Measurements from ENCODE around the gene ADIPOR1.
"Not testable (repeated sequence)": the region's sequence is repeated elsewhere in the genome, so short reads cannot be mapped to it uniquely, and the experiment has no call there.

Gene ADIPOR1

GRCh38 chr1:202909494-202909893, 48.6 kb downstream of the ADIPOR1 start:
- TF ChIP-seq CTCF (conservative IDR thresholded peaks at IDR 0.05; ENCODE audit: low read depth, low read length): no peak
- no peak for DNase-seq (ENCODE audit: low read depth)
- H3K4me3 ChIP-seq (ENCODE audit: low read depth, low read length): no peak overlapping the region

GRCh38 chr1:202908998-202909397, 49.1 kb downstream of the ADIPOR1 start:
- no peak for TF ChIP-seq CTCF (conservative IDR thresholded peaks at IDR 0.05; ENCODE audit: low read depth, low read length)
- no peak for DNase-seq (ENCODE audit: low read depth)
- no peak overlapping the region for H3K4me3 ChIP-seq (ENCODE audit: low read depth, low read length)

GRCh38 chr1:202905331-202905730, 52.8 kb downstream of the ADIPOR1 start:
- DNase-seq (ENCODE audit: low read depth): no peak
- no peak overlapping the region for H3K4me3 ChIP-seq (ENCODE audit: low read depth, low read length)
- no peak for TF ChIP-seq CTCF (conservative IDR thresholded peaks at IDR 0.05; ENCODE audit: low read depth, low read length)

GRCh38 chr1:202903808-202904207, 54.3 kb downstream of the ADIPOR1 start:
- not testable (repeated sequence) for DNase-seq (ENCODE audit: low read depth); H3K4me3 ChIP-seq (ENCODE audit: low read depth, low read length)

- H3K4me3 ChIP-seq (ENCODE audit: low read depth, low read length): no peak overlapping the region
- no peak for TF ChIP-seq CTCF (conservative IDR thresholded peaks at IDR 0.05; ENCODE audit: low read depth, low read length)
These were observed 56.6 kb downstream of the ADIPOR1 start for GRCh38 chr1:202901555-202901954.

GRCh38 chr1:202892501-202892900, 65.6 kb downstream of the ADIPOR1 start:
- no peak for TF ChIP-seq CTCF (conservative IDR thresholded peaks at IDR 0.05; ENCODE audit: low read depth, low read length)
- DNase-seq (ENCODE audit: low read depth): no peak

More at GRCh38 chr1:202901555-202901954, 56.6 kb downstream of the ADIPOR1 start:
- DNase-seq (ENCODE audit: low read depth): no peak

More at GRCh38 chr1:202892501-202892900, 65.6 kb downstream of the ADIPOR1 start:
- H3K4me3 ChIP-seq (ENCODE audit: low read depth, low read length): no peak overlapping the region

All from choroid plexus epithelial cell (primary cell).